ENCODE data around the gene TPRN.
"Not testable (repeated sequence)": the region's sequence is repeated elsewhere in the genome, so short reads cannot be mapped to it uniquely, and the experiment has no call there.

TPRN gene

GRCh38 chr9:137200311-137201204, at the start of gene TPRN:
TPRN (minus strand) TSS chr9:137200741; CDS start chr9:137200711, 30 bp downstream.
- DNase-seq (ENCODE audit: low spot score): peak; percentile 99

GRCh38 chr9:137247916-137248175, 47.3 kb upstream of the TPRN start:
- DNase-seq (ENCODE audit: low spot score): no peak

- DNase-seq (ENCODE audit: low spot score): no peak
These were observed 46.8 kb upstream of the TPRN start for GRCh38 chr9:137247135-137247915.

- no peak for DNase-seq (ENCODE audit: low spot score)
These were observed 45.2 kb upstream of the TPRN start for GRCh38 chr9:137245450-137246421.

- no peak for DNase-seq (ENCODE audit: low spot score)
These were observed 44.2 kb upstream of the TPRN start for GRCh38 chr9:137244486-137245449.

GRCh38 chr9:137243626-137244485, 43.3 kb upstream of the TPRN start:
- no peak for DNase-seq (ENCODE audit: low spot score)

- not testable (repeated sequence) for DNase-seq (ENCODE audit: low spot score)
These were observed 42.7 kb upstream of the TPRN start for GRCh38 chr9:137243266-137243625.

- DNase-seq (ENCODE audit: low spot score): no peak
These were observed 42.0 kb upstream of the TPRN start for GRCh38 chr9:137242269-137243203.

- peak; percentile 58 for DNase-seq (ENCODE audit: low spot score)
These were observed 41.1 kb upstream of the TPRN start for GRCh38 chr9:137241490-137242268.

- peak; percentile 99 for DNase-seq (ENCODE audit: low spot score)
These were observed 40.4 kb upstream of the TPRN start, which contains the start of gene TUBB4B for GRCh38 chr9:137240841-137241489. TUBB4B (plus strand) TSS chr9:137241287; CDS start chr9:137241361, 74 bp downstream.

GRCh38 chr9:137240318-137240840, 39.8 kb upstream of the TPRN start:
- peak; percentile 64 for DNase-seq (ENCODE audit: low spot score)

- DNase-seq (ENCODE audit: low spot score): not testable (repeated sequence)
These were observed 39.1 kb upstream of the TPRN start for GRCh38 chr9:137239541-137240200.

GRCh38 chr9:137237759-137238726, 37.5 kb upstream of the TPRN start:
- DNase-seq (ENCODE audit: low spot score): no peak

- DNase-seq (ENCODE audit: low spot score): no peak
These were observed 36.4 kb upstream of the TPRN start for GRCh38 chr9:137236936-137237421.

Measured in activated CD4-positive, alpha-beta T cell treated with anti-CD3 and anti-CD28 coated beads, Interleukin-2, Interleukin-4, amounts not matched to agents 100 ng/mL and 50 ng/mL, durations not matched to agents 16 hours and 8 hours (primary cell).